AG08395 (cell line): ENCODE data around the gene NFKBIB.
"Not testable (repeated sequence)": the region's sequence is repeated elsewhere in the genome, so short reads cannot be mapped to it uniquely, and the experiment has no call there.

Experiments used
- DNase-seq: peaks from one replicate; pipeline ENCODE4 v3.0.0; 2012; ENCODE audit warnings: mixed read lengths, low spot score

NFKBIB gene

GRCh38 chr19:38875656-38876395 lies 23.9 kb upstream of the NFKBIB start:
- no peak for DNase-seq

GRCh38 chr19:38877781-38878574 lies 21.8 kb upstream of the NFKBIB start, which contains the start of gene RINL:
RINL (minus strand) TSS chr19:38878275; CDS start chr19:38876742, 1,533 bp downstream.
- DNase-seq = no peak

- no peak for DNase-seq
Observed at GRCh38 chr19:38878575-38879399, 21.0 kb upstream of the NFKBIB start.

GRCh38 chr19:38879400-38879751 lies 20.4 kb upstream of the NFKBIB start:
- no peak for DNase-seq

GRCh38 chr19:38880076-38880881 lies 19.5 kb upstream of the NFKBIB start:
- DNase-seq = no peak

GRCh38 chr19:38880882-38881609 lies 18.7 kb upstream of the NFKBIB start:
- no peak for DNase-seq

- DNase-seq = no peak
Observed at GRCh38 chr19:38883286-38883685, 16.5 kb upstream of the NFKBIB start.

GRCh38 chr19:38884691-38885090 lies 15.1 kb upstream of the NFKBIB start:
- DNase-seq = not testable (repeated sequence)

- no peak for DNase-seq
Observed at GRCh38 chr19:38888876-38889275, 10.9 kb upstream of the NFKBIB start.

GRCh38 chr19:38889803-38890202 lies 10.0 kb upstream of the NFKBIB start:
- no peak for DNase-seq

- no peak for DNase-seq
Observed at GRCh38 chr19:38890686-38891085, 9.1 kb upstream of the NFKBIB start.

- DNase-seq = no peak
Observed at GRCh38 chr19:38891771-38892170, 8.0 kb upstream of the NFKBIB start.

- no peak for DNase-seq
Observed at GRCh38 chr19:38892841-38893240, 6.9 kb upstream of the NFKBIB start.

GRCh38 chr19:38893341-38893771 lies 6.4 kb upstream of the NFKBIB start:
- DNase-seq = no peak

- no peak for DNase-seq
Observed at GRCh38 chr19:38894968-38895367, 4.8 kb upstream of the NFKBIB start.

- peak; percentile 20 for DNase-seq
Observed at GRCh38 chr19:38898788-38899446, 852 bp upstream of the NFKBIB start.

GRCh38 chr19:38900202-38900629 lies 447 bp downstream of the NFKBIB start:
- DNase-seq = no peak

GRCh38 chr19:38900743-38901190 lies 998 bp downstream of the NFKBIB start:
- no peak for DNase-seq

GRCh38 chr19:38901683-38902082 lies 1.9 kb downstream of the NFKBIB start:
- DNase-seq = no peak
